ENCODE measurements around the gene GFRA1.

DNA sequence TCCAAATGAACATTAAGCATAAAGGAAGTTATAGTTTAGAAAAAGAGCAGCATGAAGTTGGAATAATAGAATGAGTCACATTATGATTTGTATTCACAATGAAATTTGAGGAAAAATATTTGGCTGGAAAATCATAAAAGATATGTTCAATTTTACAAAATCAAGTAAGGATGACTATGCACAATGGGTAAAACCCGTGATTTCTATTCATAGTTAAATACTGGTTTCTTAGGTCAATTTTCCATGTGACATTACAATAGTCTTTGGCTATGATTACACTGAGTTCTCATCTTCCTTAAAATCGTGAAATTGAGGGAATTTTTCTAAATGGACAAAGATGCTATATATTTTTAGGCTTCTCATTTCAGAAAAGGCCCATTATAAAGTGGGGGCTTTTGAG lies 33.8 kb upstream of the GFRA1 start:
- TF ChIP-seq MAX (IDR thresholded peaks at IDR 0.05; ENCODE audit: low read depth, low read length): no peak
- no peak for TF ChIP-seq CTCF (IDR thresholded peaks at IDR 0.05; ENCODE audit: low read depth, low read length)
- TF ChIP-seq POLR2A (IDR thresholded peaks at IDR 0.05; ENCODE audit: extremely low read depth, insufficient read length): no peak
- no peak for TF ChIP-seq MYC (IDR thresholded peaks at IDR 0.05; ENCODE audit: low read depth, low read length)

Measured in NB4 (cell line).